Placental pericyte (primary cell): ENCODE data around the gene ENTPD6. TPM values are rescaled to one million over a fixed set of nuclear protein-coding genes. Genes with fewer than 3 reads are reported as not detected.

Experiments
- small RNA-seq: library from RNA; depleted of rRNA; stranded (forward); fragments of <200 nt; gene quantifications from one replicate; pipeline ENCODE3, GENCODE V24; 2012; ENCODE audit warnings: low replicate concordance
- total RNA-seq: library from RNA; depleted of rRNA; stranded (reverse); fragments of >200 nt; gene quantifications from 2 replicates; pipeline ENCODE4 v1.2.3, GENCODE V29; 2012

ENTPD6 gene
- total RNA-seq: 58.9 and 68.7 TPM in 2 replicates

DNA sequence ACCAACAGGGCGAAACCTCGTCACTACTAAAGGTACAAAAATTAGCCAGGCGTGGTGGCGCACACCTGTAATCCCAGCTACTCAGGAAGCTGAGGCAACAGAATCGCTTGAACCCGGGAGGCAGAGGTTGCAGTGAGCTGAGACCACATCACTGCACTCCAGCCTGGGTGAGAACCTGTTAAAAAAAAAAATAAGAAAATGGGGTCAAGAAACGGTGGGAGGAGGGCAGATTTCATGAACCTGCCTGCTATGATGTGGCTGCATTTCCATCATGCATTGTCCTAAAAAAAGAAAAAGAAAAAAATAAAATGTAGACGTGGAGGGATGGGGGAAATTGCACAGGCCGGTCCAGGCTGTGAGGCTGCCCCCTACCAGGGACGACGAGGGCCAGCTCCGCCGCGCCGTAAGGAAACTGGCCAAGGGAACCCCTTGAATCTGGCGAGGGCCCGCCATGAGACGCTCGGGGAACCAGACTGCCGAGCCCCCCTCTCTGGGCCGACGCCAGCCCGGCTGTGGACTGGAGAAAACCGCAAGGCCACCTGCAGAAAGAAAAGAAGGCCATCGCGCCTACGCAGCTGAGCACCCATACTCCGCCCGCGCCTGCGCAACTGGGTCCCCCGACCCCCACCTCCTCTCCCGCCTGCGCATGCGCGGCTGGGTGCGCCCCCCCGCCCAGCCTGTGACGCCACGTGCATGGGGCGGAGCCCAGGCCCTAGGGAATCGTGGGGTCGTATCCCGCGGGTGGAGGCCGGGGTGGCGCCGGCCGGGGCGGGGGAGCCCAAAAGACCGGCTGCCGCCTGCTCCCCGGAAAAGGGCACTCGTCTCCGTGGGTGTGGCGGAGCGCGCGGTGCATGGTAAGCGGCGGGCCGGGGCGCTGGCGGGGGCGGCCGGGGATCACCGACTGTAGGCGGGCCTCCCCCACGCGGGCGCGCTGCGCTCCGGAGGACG lies at the start of gene ENTPD6:
TSS of gene ENTPD6 (plus strand) at position 699 of the 948 bp plus-strand sequence. CDS start 10,825 bp downstream, outside the sequence.

DNA sequence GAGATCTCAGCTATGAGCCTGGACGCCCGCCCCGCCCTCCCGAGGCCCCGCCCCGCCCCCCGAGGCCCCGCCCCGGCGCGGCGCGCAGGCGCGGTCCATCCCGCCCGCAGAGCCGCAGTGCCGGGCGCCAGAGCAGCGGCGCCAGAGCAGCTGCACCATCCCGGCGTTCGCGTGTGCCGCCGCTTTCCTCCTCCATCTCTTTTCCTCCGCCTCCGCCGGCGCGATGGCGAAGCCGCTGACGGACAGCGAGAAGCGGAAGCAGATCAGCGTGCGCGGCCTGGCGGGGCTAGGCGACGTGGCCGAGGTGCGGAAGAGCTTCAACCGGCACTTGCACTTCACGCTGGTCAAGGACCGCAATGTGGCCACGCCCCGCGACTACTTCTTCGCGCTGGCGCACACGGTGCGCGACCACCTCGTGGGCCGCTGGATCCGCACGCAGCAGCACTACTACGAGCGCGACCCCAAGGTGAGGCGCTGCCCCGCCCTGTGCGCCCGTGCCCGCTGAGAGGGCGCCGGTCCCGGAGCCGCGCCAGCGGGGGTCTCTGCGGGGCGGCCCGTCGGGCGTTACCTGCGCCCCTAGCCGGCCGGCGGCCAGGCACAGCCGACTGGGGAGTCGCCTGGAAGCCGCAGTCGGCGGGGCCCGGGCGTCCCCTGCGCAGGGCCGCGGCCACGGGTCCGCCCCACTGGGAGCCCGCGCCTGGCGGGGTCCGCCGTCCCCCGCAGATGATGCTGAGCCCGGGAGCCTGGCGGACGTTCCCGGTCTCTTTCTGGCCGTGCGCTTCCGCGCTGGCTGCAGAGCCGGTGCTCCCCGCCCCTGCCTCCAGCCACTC lies 52.7 kb downstream of the ENTPD6 start, which contains the start of gene PYGB:
TSS of gene PYGB (plus strand) at position 130 of the 830 bp plus-strand sequence. CDS start at position 224, 94 bp downstream.

Small RNAs within 50 kb of the gene (small RNA-seq; reads per million reads assigned to genes)
- gene AL035252.4 (not detected), gene AL121772.2 (not detected), gene RF00019 (not detected)

Other genes starting within 250 kb of the ENTPD6 start
- gene CST7, start 246.4 kb upstream of the ENTPD6 start, total RNA-seq: not detected in 2 replicates
- gene APMAP, start 203.0 kb upstream of the ENTPD6 start, total RNA-seq: 61.8 and 69.6 TPM in 2 replicates
- 0.72 and 1.3 TPM in 2 replicates for gene ACSS1, start 137.6 kb upstream of the ENTPD6 start, total RNA-seq
- gene VSX1, start 113.6 kb upstream of the ENTPD6 start, total RNA-seq: not detected in 2 replicates
- gene PYGB, start 52.4 kb downstream of the ENTPD6 start, total RNA-seq: 172 and 182 TPM in 2 replicates
- gene ABHD12, start 195.1 kb downstream of the ENTPD6 start, total RNA-seq: 32.8 and 47.2 TPM in 2 replicates
- 1.5 and 24.5 TPM in 2 replicates for gene GINS1, start 212.0 kb downstream of the ENTPD6 start, total RNA-seq